ENCODE data around the gene PTPRT.

Gene PTPRT

GRCh38 chr20:43210901-43211300 is 21.2 kb upstream of the PTPRT start (continued):
- TF ChIP-seq ZNF292 (tag by site-specific recombination; IDR thresholded peaks at IDR 0.05; ENCODE audit: borderline replicate concordance, low read depth) (no peak), BCL6B (tag by site-specific recombination; IDR thresholded peaks at IDR 0.05) (no peak), ZNF354C (tag by site-specific recombination; IDR thresholded peaks at IDR 0.05; ENCODE audit: borderline replicate concordance, low read depth) (no peak), KLF9 (tag by site-specific recombination; IDR thresholded peaks at IDR 0.05; ENCODE audit: low read depth) (no peak), ZNF394 (tag by site-specific recombination; IDR thresholded peaks at IDR 0.05; ENCODE audit: borderline replicate concordance) (no peak)

- TF ChIP-seq ZNF121 (tag by site-specific recombination; IDR thresholded peaks at IDR 0.05) = no peak
- no peak overlapping the region for H3K4me3 ChIP-seq (ENCODE audit: low read depth, low read length)
- POLR2A ChIA-PET = no interaction called here
- CTCF ChIA-PET = no interaction called here
- no peaks in the 10 kb centered on the region for H3K9me3 ChIP-seq (ENCODE audit: control insufficient read depth, insufficient read depth, low read depth, low read length)
- H3K4me1 ChIP-seq (ENCODE audit: control insufficient read depth, insufficient read depth, low read length) = no peaks in the 10 kb centered on the region
- H3K27ac ChIP-seq (ENCODE audit: extremely low read depth, low read depth, low read length) = no peak overlapping the region
- no peaks in the 10 kb centered on the region for H3K36me3 ChIP-seq (ENCODE audit: control insufficient read depth in 2 of 2, insufficient read depth in 1 of 2, low read length in 2 of 2)
Observed at GRCh38 chr20:43209831-43210230, 20.1 kb upstream of the PTPRT start.

GRCh38 chr20:43205699-43206098 is 16.0 kb upstream of the PTPRT start:
- Histone ChIP-seq H3K9me3 (ENCODE audit: control insufficient read depth, insufficient read depth, low read depth, low read length) (no peaks in the 10 kb centered on the region), H3K36me3 (ENCODE audit: control insufficient read depth in 2 of 2, insufficient read depth in 1 of 2, low read length in 2 of 2) (no peaks in the 10 kb centered on the region), H3K27ac (ENCODE audit: extremely low read depth, low read depth, low read length) (no peak overlapping the region), H3K4me1 (ENCODE audit: control insufficient read depth, insufficient read depth, low read length) (no peaks in the 10 kb centered on the region), H3K4me3 (ENCODE audit: low read depth, low read length) (no peak overlapping the region)
- POLR2A ChIA-PET = no interaction called here
- TF ChIP-seq EGR2 (tag by site-specific recombination; IDR thresholded peaks at IDR 0.05; ENCODE audit: low read depth) (no peak), ZNF19 (tag by site-specific recombination; IDR thresholded peaks at IDR 0.05; ENCODE audit: low read depth) (no peak), ZNF76 (tag by site-specific recombination; IDR thresholded peaks at IDR 0.05; ENCODE audit: borderline replicate concordance, low read depth) (no peak), ZNF157 (tag by site-specific recombination; IDR thresholded peaks at IDR 0.05) (no peak)
- CTCF ChIA-PET = interaction anchor here (0.5 to 1.0 kb wide), 2 partner anchors 8 to 12 kb away, joined by 3 read pairs; no protein-coding TSS in a partner anchor

GRCh38 chr20:43202100-43202499 is 12.4 kb upstream of the PTPRT start:
- Histone ChIP-seq H3K9me3 (ENCODE audit: control insufficient read depth, insufficient read depth, low read depth, low read length) (no peaks in the 10 kb centered on the region), H3K27ac (ENCODE audit: extremely low read depth, low read depth, low read length) (no peak overlapping the region), H3K36me3 (ENCODE audit: control insufficient read depth in 2 of 2, insufficient read depth in 1 of 2, low read length in 2 of 2) (no peaks in the 10 kb centered on the region), H3K4me1 (ENCODE audit: control insufficient read depth, insufficient read depth, low read length) (no peaks in the 10 kb centered on the region), H3K4me3 (ENCODE audit: low read depth, low read length) (no peak overlapping the region)
- ChIA-PET CTCF (no interaction called here), POLR2A (no interaction called here)
- TF ChIP-seq ZNF654 (tag by site-specific recombination; IDR thresholded peaks at IDR 0.05; ENCODE audit: low read depth) (no peak), ZBTB49 (tag by site-specific recombination; IDR thresholded peaks at IDR 0.05; ENCODE audit: low read depth) (no peak), ZNF600 (tag by site-specific recombination; IDR thresholded peaks at IDR 0.05) (no peak), ZNF692 (tag by site-specific recombination; IDR thresholded peaks at IDR 0.05) (no peak), ZBTB1 (tag by site-specific recombination; IDR thresholded peaks at IDR 0.05) (no peak), ZBTB8A (tag by site-specific recombination; IDR thresholded peaks at IDR 0.05) (no peak), ZNF114 (tag by site-specific recombination; IDR thresholded peaks at IDR 0.05) (no peak), MEIS1 (CRISPR knock-in tag; IDR thresholded peaks at IDR 0.05; ENCODE audit: borderline replicate concordance) (no peak), ZNF157 (tag by site-specific recombination; IDR thresholded peaks at IDR 0.05) (no peak), PATZ1 (tag by site-specific recombination; IDR thresholded peaks at IDR 0.05) (no peak), ZNF658 (tag by site-specific recombination; IDR thresholded peaks at IDR 0.05) (no peak), EGR2 (tag by site-specific recombination; IDR thresholded peaks at IDR 0.05; ENCODE audit: low read depth) (no peak), ZBTB26 (tag by site-specific recombination; optimal IDR thresholded peaks at IDR 0.05) (no peak), SCRT2 (tag by site-specific recombination; IDR thresholded peaks at IDR 0.05) (no peak)
